ENCODE data around the gene PDE2A. TPM values are rescaled to one million over a fixed set of nuclear protein-coding genes. Genes with fewer than 3 reads are reported as not detected.

Gene PDE2A
- total RNA-seq, 1 donor from 2014 or later: 19.6 TPM

- Histone ChIP-seq H3K27me3 (ENCODE audit: low read depth) (no peaks in the 10 kb centered on the region), H3K27ac (replicated peaks) (peak overlapping the region; percentile 85), H3K4me1 (peaks cover 93% of the 10 kb centered on the region), H3K36me3 (no peaks in the 10 kb centered on the region), H3K4me3 (peak overlapping the region; percentile 21), H3K9me3 (replicated peaks) (no peaks in the 10 kb centered on the region)
- no peak for DNase-seq
- intact Hi-C loops (cut with micrococcal nuclease): no loop called here
- no peak for TF ChIP-seq CTCF (IDR thresholded peaks at IDR 0.05; ENCODE audit: borderline replicate concordance)
Measured at GRCh38 chr11:72635309-72635915, 38.8 kb downstream of the PDE2A start.

- H3K27me3 ChIP-seq (ENCODE audit: low read depth): no peaks in the 10 kb centered on the region
- intact Hi-C loops (cut with micrococcal nuclease): no loop called here
- no peak overlapping the region for H3K4me3 ChIP-seq
- peak overlapping the region; percentile 85 for H3K27ac ChIP-seq (replicated peaks)
- H3K4me1 ChIP-seq: peaks cover 97% of the 10 kb centered on the region
- peak; percentile 45 for DNase-seq
- TF ChIP-seq CTCF (IDR thresholded peaks at IDR 0.05; ENCODE audit: borderline replicate concordance): no peak
- no peaks in the 10 kb centered on the region for H3K36me3 ChIP-seq
- H3K9me3 ChIP-seq (replicated peaks): no peaks in the 10 kb centered on the region
Measured at GRCh38 chr11:72634472-72635095, 39.6 kb downstream of the PDE2A start.

- intact Hi-C loops (cut with micrococcal nuclease): no loop called here
- Histone ChIP-seq H3K4me3 (no peak overlapping the region), H3K9me3 (replicated peaks) (no peaks in the 10 kb centered on the region), H3K36me3 (no peaks in the 10 kb centered on the region), H3K27ac (replicated peaks) (peak overlapping the region; percentile 85), H3K27me3 (ENCODE audit: low read depth) (no peaks in the 10 kb centered on the region), H3K4me1 (peaks cover 100% of the 10 kb centered on the region)
- TF ChIP-seq CTCF (IDR thresholded peaks at IDR 0.05; ENCODE audit: borderline replicate concordance): no peak
- DNase-seq: no peak
Measured at GRCh38 chr11:72634016-72634415, 40.2 kb downstream of the PDE2A start.

- DNase-seq: no peak
- Histone ChIP-seq H3K9me3 (replicated peaks) (no peaks in the 10 kb centered on the region), H3K36me3 (no peaks in the 10 kb centered on the region), H3K27me3 (ENCODE audit: low read depth) (no peaks in the 10 kb centered on the region), H3K27ac (replicated peaks) (peak overlapping the region; percentile 85), H3K4me1 (peaks cover 100% of the 10 kb centered on the region), H3K4me3 (peak overlapping the region; percentile 16)
- no peak for TF ChIP-seq CTCF (IDR thresholded peaks at IDR 0.05; ENCODE audit: borderline replicate concordance)
- intact Hi-C loops (cut with micrococcal nuclease): no loop called here
Measured at GRCh38 chr11:72633068-72633467, 41.2 kb downstream of the PDE2A start.

- H3K36me3 ChIP-seq: no peaks in the 10 kb centered on the region
- H3K27me3 ChIP-seq (ENCODE audit: low read depth): no peaks in the 10 kb centered on the region
- no peak for TF ChIP-seq CTCF (IDR thresholded peaks at IDR 0.05; ENCODE audit: borderline replicate concordance)
- peak overlapping the region; percentile 85 for H3K27ac ChIP-seq (replicated peaks)
- intact Hi-C loops (cut with micrococcal nuclease): no loop called here
- H3K9me3 ChIP-seq (replicated peaks): no peaks in the 10 kb centered on the region
- peaks cover 100% of the 10 kb centered on the region for H3K4me1 ChIP-seq
- peak; percentile 79 for DNase-seq
- H3K4me3 ChIP-seq: peak overlapping the region; percentile 16
Measured at GRCh38 chr11:72631806-72632731, 42.2 kb downstream of the PDE2A start.
